ENCODE results near the gene MYT1.

Gene MYT1

DNA sequence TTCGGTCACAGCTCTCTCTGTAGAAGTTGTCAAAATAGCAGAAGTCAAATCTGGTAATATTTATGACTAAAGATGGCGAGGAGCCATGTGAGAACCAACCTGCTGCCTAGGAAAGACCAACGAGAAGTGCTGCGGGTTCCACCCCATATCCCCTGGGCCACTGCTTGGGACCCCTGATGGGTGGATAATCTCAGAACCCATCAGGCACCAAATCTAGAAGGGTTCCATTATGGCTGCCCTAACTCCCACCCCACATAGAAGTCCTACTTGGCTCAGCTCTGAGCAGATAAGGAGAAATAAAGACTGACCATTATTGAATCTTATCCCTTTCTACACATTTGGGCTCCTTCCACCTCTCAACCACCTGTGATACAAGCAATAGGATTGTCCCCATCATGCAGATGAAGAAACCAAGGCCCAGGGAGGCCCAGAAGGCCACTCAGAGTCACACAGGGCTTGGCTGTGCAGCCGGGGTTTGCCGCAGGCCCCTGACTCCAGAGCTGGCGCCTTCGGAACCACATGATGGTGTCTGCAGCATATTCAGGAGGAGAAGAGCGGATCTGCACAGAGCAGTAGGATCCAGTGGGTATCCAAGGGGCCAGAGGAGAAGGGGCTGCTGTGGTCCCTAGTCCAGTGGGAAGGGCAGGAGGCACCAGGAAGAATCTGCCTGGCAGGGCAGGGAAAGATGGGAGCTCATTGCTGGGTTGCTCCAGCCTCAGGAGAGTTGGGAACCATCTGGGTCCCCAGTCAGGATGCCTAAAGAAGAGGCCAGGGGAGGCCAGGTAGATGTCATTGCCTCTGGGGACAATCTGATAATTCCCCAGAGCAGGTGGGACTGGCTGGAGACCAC lies 81.7 kb downstream of the MYT1 start:
- DNase-seq: no peak
- H3K27me3 ChIP-seq: peaks cover 0 to 45% of the 10 kb centered on the region in 2 donors
- H3K36me3 ChIP-seq: no peaks in the 10 kb centered on the region
- no peak overlapping the region for H3K27ac ChIP-seq
- TF ChIP-seq, protein P1, sequence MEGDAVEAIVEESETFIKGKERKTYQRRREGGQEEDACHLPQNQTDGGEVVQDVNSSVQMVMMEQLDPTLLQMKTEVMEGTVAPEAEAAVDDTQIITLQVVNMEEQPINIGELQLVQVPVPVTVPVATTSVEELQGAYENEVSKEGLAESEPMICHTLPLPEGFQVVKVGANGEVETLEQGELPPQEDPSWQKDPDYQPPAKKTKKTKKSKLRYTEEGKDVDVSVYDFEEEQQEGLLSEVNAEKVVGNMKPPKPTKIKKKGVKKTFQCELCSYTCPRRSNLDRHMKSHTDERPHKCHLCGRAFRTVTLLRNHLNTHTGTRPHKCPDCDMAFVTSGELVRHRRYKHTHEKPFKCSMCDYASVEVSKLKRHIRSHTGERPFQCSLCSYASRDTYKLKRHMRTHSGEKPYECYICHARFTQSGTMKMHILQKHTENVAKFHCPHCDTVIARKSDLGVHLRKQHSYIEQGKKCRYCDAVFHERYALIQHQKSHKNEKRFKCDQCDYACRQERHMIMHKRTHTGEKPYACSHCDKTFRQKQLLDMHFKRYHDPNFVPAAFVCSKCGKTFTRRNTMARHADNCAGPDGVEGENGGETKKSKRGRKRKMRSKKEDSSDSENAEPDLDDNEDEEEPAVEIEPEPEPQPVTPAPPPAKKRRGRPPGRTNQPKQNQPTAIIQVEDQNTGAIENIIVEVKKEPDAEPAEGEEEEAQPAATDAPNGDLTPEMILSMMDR (IDR thresholded peaks at IDR 0.05): no peak
- intact Hi-C loops (cut with DNase I; ENCODE audit: low total_unique reads): no loop called here
- no peaks in the 10 kb centered on the region for H3K9me3 ChIP-seq
- H3K4me3 ChIP-seq: no peak overlapping the region
- no peaks in the 10 kb centered on the region for H3K4me1 ChIP-seq

DNA sequence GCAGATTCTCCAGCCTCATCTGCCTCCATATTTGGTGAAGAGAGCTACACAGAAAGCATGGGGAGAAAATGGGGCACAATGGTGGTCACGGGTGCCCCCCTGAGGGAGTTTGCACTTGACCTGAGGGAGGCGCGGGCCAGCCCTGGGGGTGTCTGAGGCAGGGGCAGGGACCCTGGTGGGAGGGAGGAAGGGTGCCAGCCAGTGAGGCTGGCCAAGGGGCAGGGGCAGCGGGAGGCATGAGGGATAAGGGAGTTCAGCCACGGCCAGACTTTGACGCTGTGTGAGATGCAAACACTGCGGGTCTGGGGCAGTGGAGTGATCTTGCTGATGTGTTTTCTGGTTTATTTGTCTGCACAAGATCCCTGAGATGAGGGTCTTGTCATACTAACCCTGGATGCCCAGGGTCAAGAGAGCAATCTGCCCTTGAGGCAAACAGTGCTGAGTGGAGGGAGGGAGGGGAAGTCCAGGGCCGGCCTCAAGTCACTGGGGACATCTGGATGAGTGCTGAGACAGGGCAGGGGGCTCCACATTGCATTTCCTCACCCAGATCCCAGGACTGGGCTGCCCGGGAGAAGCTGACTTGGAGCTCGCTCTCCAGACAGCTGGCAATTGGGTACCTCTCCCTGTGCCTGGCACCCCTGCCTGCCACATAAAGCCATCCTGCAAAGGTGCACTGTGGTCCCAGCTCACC lies 82.5 kb downstream of the MYT1 start:
- no peaks in the 10 kb centered on the region for H3K4me1 ChIP-seq
- H3K4me3 ChIP-seq: no peak overlapping the region
- DNase-seq: no peak
- intact Hi-C loops (cut with DNase I; ENCODE audit: low total_unique reads): no loop called here
- H3K36me3 ChIP-seq: no peaks in the 10 kb centered on the region
- no peak overlapping the region for H3K27ac ChIP-seq
- peaks cover 0 to 45% of the 10 kb centered on the region in 2 donors for H3K27me3 ChIP-seq
- TF ChIP-seq, protein P1 (IDR thresholded peaks at IDR 0.05): no peak
- no peaks in the 10 kb centered on the region for H3K9me3 ChIP-seq

DNA sequence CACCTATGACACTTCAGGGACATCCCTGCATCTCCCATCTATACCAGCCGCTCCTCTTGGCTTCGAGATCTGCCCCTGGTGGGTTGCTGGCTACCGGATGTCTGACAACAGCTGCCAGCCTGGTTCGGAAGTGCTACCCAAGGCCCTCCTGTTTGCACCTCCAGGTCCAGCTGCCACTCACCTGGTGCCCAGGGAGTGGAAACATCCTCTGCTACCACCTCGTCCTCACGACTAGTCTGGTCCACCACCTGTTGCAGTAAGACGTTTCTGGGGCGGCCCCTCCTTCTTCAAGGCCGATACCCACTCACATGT lies 83.0 kb downstream of the MYT1 start:
- Histone ChIP-seq H3K27ac (no peak overlapping the region), H3K4me3 (no peak overlapping the region), H3K4me1 (no peaks in the 10 kb centered on the region), H3K27me3 (peaks cover 0 to 46% of the 10 kb centered on the region in 2 donors), H3K36me3 (no peaks in the 10 kb centered on the region), H3K9me3 (no peaks in the 10 kb centered on the region)
- TF ChIP-seq, protein P1 (IDR thresholded peaks at IDR 0.05): no peak
- peak in 1 of 2 donors; percentile 55 for DNase-seq
- intact Hi-C loops (cut with DNase I; ENCODE audit: low total_unique reads): no loop called here

DNA sequence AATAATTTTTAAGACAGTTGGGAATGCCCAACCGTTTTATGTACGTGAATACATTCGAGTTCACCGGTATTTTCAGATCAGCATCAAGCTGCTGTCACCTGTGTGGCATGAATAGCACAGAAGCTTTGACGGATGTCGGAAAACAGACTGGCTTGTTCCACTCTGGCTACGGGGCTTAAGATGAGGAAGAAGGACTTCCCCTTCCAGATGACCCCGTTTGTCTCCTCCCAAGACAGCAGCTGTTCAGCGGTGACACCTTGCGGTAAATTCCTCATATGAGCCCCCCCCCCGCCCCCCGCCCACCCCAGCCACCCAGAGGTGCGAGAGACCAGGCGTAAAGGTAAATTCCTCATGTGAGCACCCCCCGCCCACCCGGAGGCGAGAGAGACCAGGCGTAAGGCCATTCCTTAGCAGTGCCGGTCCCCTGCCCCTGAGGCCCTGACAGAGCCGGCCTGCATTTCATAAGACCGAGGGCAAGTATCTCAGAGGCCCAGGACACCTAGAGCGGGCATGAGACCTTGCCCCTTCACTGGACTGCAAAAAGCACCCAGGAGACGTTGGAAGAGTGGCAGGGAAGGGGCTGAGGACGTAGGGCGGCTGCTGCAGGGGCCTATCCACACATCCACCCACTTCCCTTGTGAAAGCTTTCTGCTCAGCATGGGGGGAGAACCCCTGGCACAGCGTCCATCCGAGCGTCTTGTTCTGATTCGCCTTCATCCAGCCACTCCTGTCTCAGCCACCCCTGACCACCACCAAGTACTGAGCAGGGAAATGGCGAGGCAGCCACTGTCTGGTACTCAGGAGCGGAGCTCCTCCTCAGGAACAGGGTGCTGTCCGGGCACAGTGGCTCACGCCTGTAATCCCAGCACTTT lies 84.0 kb downstream of the MYT1 start:
- Histone ChIP-seq H3K4me3 (no peak overlapping the region), H3K4me1 (no peaks in the 10 kb centered on the region), H3K9me3 (no peaks in the 10 kb centered on the region), H3K27ac (no peak overlapping the region), H3K27me3 (peaks cover 0 to 50% of the 10 kb centered on the region in 2 donors), H3K36me3 (no peaks in the 10 kb centered on the region)
- TF ChIP-seq, protein P1 (IDR thresholded peaks at IDR 0.05): no peak
- DNase-seq: peak in 1 of 2 donors; percentile 53
- intact Hi-C loops (cut with DNase I; ENCODE audit: low total_unique reads): no loop called here

DNA sequence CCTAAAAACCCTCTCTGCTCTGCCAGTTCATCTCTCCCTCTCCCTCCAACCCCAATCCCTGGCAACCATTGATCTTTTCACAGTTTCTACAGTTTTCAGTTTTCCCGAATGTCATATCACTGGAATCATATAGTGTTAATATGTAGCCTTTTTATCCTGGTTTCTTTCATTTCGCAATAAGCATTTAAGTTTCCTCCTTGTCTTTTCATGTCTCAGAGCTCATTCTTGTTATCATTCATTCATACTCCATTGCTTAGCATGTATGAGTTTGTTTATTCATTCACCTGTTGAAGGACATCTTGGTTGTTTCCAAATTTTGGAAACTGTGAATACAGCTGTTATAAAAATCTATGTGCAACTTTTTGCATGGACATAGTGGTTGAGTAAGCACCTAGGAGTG lies 85.8 kb downstream of the MYT1 start:
- H3K27me3 ChIP-seq: peaks cover 0 to 42% of the 10 kb centered on the region in 2 donors
- H3K9me3 ChIP-seq: no peaks in the 10 kb centered on the region
- no peak for DNase-seq
- no peaks in the 10 kb centered on the region for H3K36me3 ChIP-seq
- H3K4me3 ChIP-seq: no peak overlapping the region
- intact Hi-C loops (cut with DNase I; ENCODE audit: low total_unique reads): no loop called here
- no peak overlapping the region for H3K27ac ChIP-seq
- TF ChIP-seq, protein P1 (IDR thresholded peaks at IDR 0.05): no peak
- H3K4me1 ChIP-seq: peaks cover 0 to 4% (median 2%) of the 10 kb centered on the region in 4 donors

Measured in tibial artery (tissue), 4 donors.